Activated CD4-positive, CD25-positive, alpha-beta regulatory T cell treated with anti-CD3 and anti-CD28 coated beads, Interleukin-2, amount 50 U/mL, for 72 hours (primary cell): ENCODE results near the gene C1QTNF1.

Experiments used
- DNase-seq: peaks from one replicate; pipeline ENCODE4 v3.0.0; 2021

Gene C1QTNF1

GRCh38 chr17:79097226-79098055, 73.5 kb downstream of the C1QTNF1 start:
- no peak for DNase-seq

GRCh38 chr17:79098282-79098867, 74.4 kb downstream of the C1QTNF1 start:
- no peak for DNase-seq
